Measurements from ENCODE around the gene E2F6.
A peak's percentile ranks its signal among the peaks of the same experiment; 100 is the strongest.

- TF ChIP-seq NRF1 (conservative IDR thresholded peaks at IDR 0.05 in 1 of 2, IDR thresholded peaks at IDR 0.05 in 1 of 2) (no peak), ZNF124 (CRISPR knock-in tag; IDR thresholded peaks at IDR 0.05) (no peak), FOXA1 (IDR thresholded peaks at IDR 0.05; ENCODE audit: borderline replicate concordance) (no peak), CREB1 (IDR thresholded peaks at IDR 0.05) (no peak), CREB1 (CRISPR knock-in tag; IDR thresholded peaks at IDR 0.05) (no peak), POLR2A (conservative IDR thresholded peaks at IDR 0.05) (no peak), SRSF1 (IDR thresholded peaks at IDR 0.05; ENCODE audit: low read depth, low read length) (no peak), RFX5 (IDR thresholded peaks at IDR 0.05; ENCODE audit: low read depth, low read length) (no peak), HDAC6 (IDR thresholded peaks at IDR 0.05; ENCODE audit: low read depth, low read length) (no peak), ZNF316 (IDR thresholded peaks at IDR 0.05) (0 out of 2 replicates have a peak, but pooled peaks have one; percentile 13), MYNN (IDR thresholded peaks at IDR 0.05) (no peak), MYNN (CRISPR knock-in tag; IDR thresholded peaks at IDR 0.05) (no peak), MED1 (CRISPR knock-in tag; IDR thresholded peaks at IDR 0.05; ENCODE audit: borderline replicate concordance) (no peak)
Observed at GRCh38 chr2:11480406-11480805, 14.4 kb upstream of the E2F6 start.

Measured in K562 (cell line).